Spleen (tissue), 11 donors: ENCODE data around the gene RYR3. TPM values are rescaled to one million over a fixed set of nuclear protein-coding genes. Genes with fewer than 3 reads are reported as not detected.

ENCODE experiments used
- DNase-seq: peaks from one replicate; pipeline ENCODE4 v3.0.0-alpha.2; 2020
- H3K27ac ChIP-seq, 8 donors: fragments of 200-600 bp; sonication (generic) in 7 of 8; 1 replicate in 4 of 8; 2 replicates in 4 of 8; pipeline versions ENCODE4 v1.5.0 to v1.8.0; 2016 to 2021; ENCODE audit warnings: inconsistent platforms in 4 of 8, mild to moderate bottlenecking in 4 of 8, moderate library complexity in 1 of 8
- H3K27me3 ChIP-seq, 7 donors: fragments of 200-600 bp; sonication (generic) in 6 of 7; replicated peaks in 1 of 7; 1 replicate in 4 of 7; 2 replicates in 3 of 7; pipeline versions ENCODE4 v1.5.0 to v1.8.0; 2016 to 2021; ENCODE audit warnings: inconsistent platforms in 3 of 7, mild to moderate bottlenecking in 1 of 7
- H3K36me3 ChIP-seq, 6 donors: fragments of 200-600 bp; sonication (generic) in 5 of 6; 1 replicate in 4 of 6; 2 replicates in 2 of 6; pipeline versions ENCODE4 v1.5.0 to v1.8.0; 2016 to 2021; ENCODE audit warnings: inconsistent platforms in 2 of 6
- H3K4me1 ChIP-seq, 6 donors: fragments of 200-600 bp; sonication (generic) in 5 of 6; 1 replicate in 3 of 6; 2 replicates in 3 of 6; pipeline versions ENCODE4 v1.5.0 to v1.8.0; 2016 to 2021; ENCODE audit warnings: inconsistent platforms in 3 of 6
- H3K4me3 ChIP-seq, 8 donors: fragments of 200-600 bp; sonication (generic) in 7 of 8; 1 replicate in 4 of 8; 2 replicates in 4 of 8; pipeline versions ENCODE4 v1.5.0 to v1.8.0; 2016 to 2021; ENCODE audit warnings: inconsistent platforms in 4 of 8, mild to moderate bottlenecking in 4 of 8, moderate library complexity in 2 of 8
- H3K9me3 ChIP-seq, 8 donors: fragments of 200-600 bp; sonication (generic) in 7 of 8; 1 replicate in 4 of 8; 2 replicates in 4 of 8; pipeline versions ENCODE4 v1.5.0 to v1.8.0; 2016 to 2021; ENCODE audit warnings: inconsistent platforms in 4 of 8
- POLR2A ChIP-seq, 3 donors: fragments of 450-650 bp; IDR thresholded peaks; one replicate each; pipeline ENCODE4 v1.5.1; 2017; ENCODE audit warnings: antibody characterized with exemption in 3 of 3, mild to moderate bottlenecking in 1 of 3
- POLR2AphosphoS5 ChIP-seq, 3 donors: sonication (generic); formaldehyde crosslinking; IDR thresholded peaks; one replicate each; pipeline ENCODE4 v1.5.1; 2017; ENCODE audit warnings: antibody characterized with exemption in 3 of 3
- WGBS, 5 donors: extraction: QIAGEN DNeasy Blood & Tissue Kit in 3 of 5; methylation state at CpG; one replicate each; pipeline versions ENCODE4 v1.1.5 to v1.1.7; 2013 to 2018; 5-methylcytosine and 5-hydroxymethylcytosine counted together
- intact Hi-C: fragments of 100-400 bp; cut with DNase I; formaldehyde crosslinking; loops from one replicate; pipeline ENCODE4 v1.15.0; 2023; ENCODE audit warnings: low total_unique reads
- polyA plus RNA-seq, 3 donors: library from polyadenylated mRNA; stranded (reverse); fragments of 200-250 nt; gene quantifications; one replicate each; pipeline ENCODE4 v1.2.1, GENCODE V29; 2013
- total RNA-seq, 7 donors: library from RNA; depleted of rRNA in 3 of 7; stranded (reverse); fragments of >200 nt in 3 of 7; fragmentation: NEBNext Ultra II Directional in 4 of 7; extraction: Animal tissue kit (Norgen Biotek cat#: 25700) in 4 of 7; gene quantifications; one replicate each; pipeline versions ENCODE4 v1.1.0 to v1.2.1, GENCODE V29; 2016 to 2021
- TF ChIP-seq, protein P1 (sequence below), 11 experiments: fragments of 200-600 bp in 7 of 11; fragments of 450-650 bp in 4 of 11; sonication (generic) in 4 of 11; IDR thresholded peaks in 8 of 11; conservative IDR thresholded peaks in 3 of 11; 1 replicate in 7 of 11; 2 replicates in 4 of 11; pipeline versions ENCODE4 v1.4.0 to v1.8.0; 2016 to 2021; ENCODE audit warnings: antibody characterized with exemption in 11 of 11, inconsistent platforms in 4 of 11, mild to moderate bottlenecking in 1 of 11
- donor health status: healthy with polysubstance abuse.
- donor health status: DM: no; HTN: no; CAD: no; lungs with moderate emphysema.
- donor health status: DM: no; HTN: no; CAD: no.
- donor health status: Bipolar disorder and iron deficiency.
- donor health status: healthy.
- donor health status: DM: no; HTN: no; CAD: no.
- donor health status: DM: yes; HTN: yes; CAD: no.

Gene RYR3
- total and polyA plus RNA-seq, 10 donors: 0.11 to 5.9 (median 1.3) TPM

DNA sequence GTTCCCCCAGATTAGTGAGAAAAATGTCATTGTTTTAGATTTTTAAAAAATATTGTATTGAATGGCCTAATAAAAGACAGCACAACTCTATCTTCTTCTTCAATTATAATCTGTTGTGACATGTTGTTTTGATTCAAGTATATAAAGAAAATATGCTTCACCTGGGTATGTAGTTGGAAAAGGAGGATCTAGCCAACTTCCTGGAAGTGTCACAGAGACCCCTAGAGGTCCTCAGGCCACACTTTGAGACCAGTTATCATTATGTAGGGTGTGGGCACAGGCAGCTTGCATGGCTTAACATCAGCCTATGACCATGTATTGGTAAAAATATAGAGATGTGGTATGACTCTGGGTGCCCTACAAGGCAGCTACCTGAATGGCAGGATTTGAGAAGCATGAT is 14.7 kb upstream of the RYR3 start:
- Histone ChIP-seq H3K36me3 (no peaks in the 10 kb centered on the region), H3K4me1 (no peaks in the 10 kb centered on the region), H3K4me3 (no peak overlapping the region), H3K27me3 (peaks cover 0 to 18% (median 0%) of the 10 kb centered on the region in 7 donors), H3K9me3 (no peaks in the 10 kb centered on the region), H3K27ac (no peak overlapping the region)
- TF ChIP-seq, protein P1, sequence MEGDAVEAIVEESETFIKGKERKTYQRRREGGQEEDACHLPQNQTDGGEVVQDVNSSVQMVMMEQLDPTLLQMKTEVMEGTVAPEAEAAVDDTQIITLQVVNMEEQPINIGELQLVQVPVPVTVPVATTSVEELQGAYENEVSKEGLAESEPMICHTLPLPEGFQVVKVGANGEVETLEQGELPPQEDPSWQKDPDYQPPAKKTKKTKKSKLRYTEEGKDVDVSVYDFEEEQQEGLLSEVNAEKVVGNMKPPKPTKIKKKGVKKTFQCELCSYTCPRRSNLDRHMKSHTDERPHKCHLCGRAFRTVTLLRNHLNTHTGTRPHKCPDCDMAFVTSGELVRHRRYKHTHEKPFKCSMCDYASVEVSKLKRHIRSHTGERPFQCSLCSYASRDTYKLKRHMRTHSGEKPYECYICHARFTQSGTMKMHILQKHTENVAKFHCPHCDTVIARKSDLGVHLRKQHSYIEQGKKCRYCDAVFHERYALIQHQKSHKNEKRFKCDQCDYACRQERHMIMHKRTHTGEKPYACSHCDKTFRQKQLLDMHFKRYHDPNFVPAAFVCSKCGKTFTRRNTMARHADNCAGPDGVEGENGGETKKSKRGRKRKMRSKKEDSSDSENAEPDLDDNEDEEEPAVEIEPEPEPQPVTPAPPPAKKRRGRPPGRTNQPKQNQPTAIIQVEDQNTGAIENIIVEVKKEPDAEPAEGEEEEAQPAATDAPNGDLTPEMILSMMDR (IDR thresholded peaks at IDR 0.05 in 8 of 11, conservative IDR thresholded peaks at IDR 0.05 in 3 of 11): no peak
- TF ChIP-seq POLR2AphosphoS5 (IDR thresholded peaks at IDR 0.05) (no peak), POLR2A (IDR thresholded peaks at IDR 0.05) (no peak)
- intact Hi-C loops: no loop called here
- DNase-seq: no peak

DNA sequence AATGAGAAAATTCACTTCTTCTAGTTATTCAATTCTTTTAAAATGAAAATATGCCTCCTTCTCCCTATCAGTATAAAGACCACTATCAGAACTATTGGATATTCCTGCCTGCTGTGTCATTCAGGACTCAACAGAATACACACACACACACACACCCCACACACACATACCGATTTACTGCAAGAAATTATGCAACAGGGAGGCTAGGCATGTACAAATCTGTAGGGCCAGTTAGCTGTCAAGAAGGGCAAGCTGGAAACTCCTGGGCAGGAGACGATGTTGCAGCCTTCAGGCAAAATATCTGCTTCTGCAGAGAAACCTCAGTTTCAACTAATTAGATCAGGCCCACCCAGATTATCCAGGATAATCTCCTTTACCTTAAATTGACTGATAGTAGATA is 13.9 kb upstream of the RYR3 start:
- no peak for DNase-seq
- Histone ChIP-seq H3K9me3 (no peaks in the 10 kb centered on the region), H3K27ac (no peak overlapping the region), H3K36me3 (no peaks in the 10 kb centered on the region), H3K4me3 (no peak overlapping the region), H3K4me1 (no peaks in the 10 kb centered on the region), H3K27me3 (peaks cover 0 to 26% (median 0%) of the 10 kb centered on the region in 7 donors)
- TF ChIP-seq POLR2A (IDR thresholded peaks at IDR 0.05) (no peak), POLR2AphosphoS5 (IDR thresholded peaks at IDR 0.05) (no peak)
- TF ChIP-seq, protein P1 (IDR thresholded peaks at IDR 0.05 in 8 of 11, conservative IDR thresholded peaks at IDR 0.05 in 3 of 11): no peak
- WGBS, 5 donors: 66 to 89% (median 71%) methylated on average over 2 of the region's 2 CpGs
- intact Hi-C loops: no loop called here

DNA sequence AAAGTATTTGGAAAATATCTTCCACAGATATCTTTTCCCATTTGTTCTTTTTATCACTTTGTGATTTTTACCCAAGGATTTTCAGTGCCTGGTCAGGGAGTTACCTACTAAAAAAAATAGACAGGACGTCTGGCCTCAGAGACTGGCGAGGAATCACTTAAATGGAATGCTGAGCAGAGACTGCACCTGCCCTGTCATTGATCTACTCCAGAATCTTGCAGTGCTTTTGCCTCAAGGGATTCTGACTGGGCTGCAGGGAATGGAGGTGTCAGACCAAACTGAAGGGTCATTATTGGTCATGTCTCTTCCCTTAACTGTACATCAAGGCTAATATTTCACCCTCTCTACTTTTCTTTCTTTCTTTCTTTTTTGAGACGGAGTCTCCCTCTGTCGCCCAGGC is 12.1 kb upstream of the RYR3 start:
- H3K4me1 ChIP-seq: no peaks in the 10 kb centered on the region
- H3K9me3 ChIP-seq: no peaks in the 10 kb centered on the region
- 84 to 90% (median 88%) methylated on average over 4 of the region's 4 CpGs for WGBS, 5 donors
- no peak overlapping the region for H3K4me3 ChIP-seq
- H3K27me3 ChIP-seq: peaks cover 0 to 17% (median 0%) of the 10 kb centered on the region in 7 donors
- no peak overlapping the region for H3K27ac ChIP-seq
- TF ChIP-seq, protein P1 (IDR thresholded peaks at IDR 0.05 in 8 of 11, conservative IDR thresholded peaks at IDR 0.05 in 3 of 11): no peak
- TF ChIP-seq POLR2A (IDR thresholded peaks at IDR 0.05) (no peak), POLR2AphosphoS5 (IDR thresholded peaks at IDR 0.05) (no peak)
- no peak for DNase-seq
- H3K36me3 ChIP-seq: no peaks in the 10 kb centered on the region
- intact Hi-C loops: no loop called here

DNA sequence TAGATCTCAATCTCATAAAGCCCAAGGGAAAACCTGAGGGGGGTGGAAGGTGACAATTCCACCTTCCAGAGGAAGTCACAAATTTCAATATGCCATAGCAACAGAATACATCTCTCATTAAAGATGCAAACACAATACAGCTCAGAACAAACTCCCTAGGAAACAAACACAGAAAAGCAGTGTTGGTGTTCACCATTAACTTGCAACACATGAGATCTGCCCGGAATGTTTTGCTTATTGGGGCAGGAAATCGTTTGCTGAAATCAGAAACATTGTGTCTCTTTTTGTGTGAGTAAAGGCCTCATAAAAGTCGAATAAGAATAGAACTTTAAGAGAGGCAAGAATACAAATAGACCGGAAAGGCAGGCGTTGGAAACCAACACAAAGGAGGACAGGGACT is 5.8 kb upstream of the RYR3 start:
- H3K9me3 ChIP-seq: no peaks in the 10 kb centered on the region
- peaks cover 0 to 30% (median 8%) of the 10 kb centered on the region in 7 donors for H3K27me3 ChIP-seq
- TF ChIP-seq POLR2AphosphoS5 (IDR thresholded peaks at IDR 0.05) (no peak), POLR2A (IDR thresholded peaks at IDR 0.05) (no peak)
- TF ChIP-seq, protein P1 (IDR thresholded peaks at IDR 0.05 in 8 of 11, conservative IDR thresholded peaks at IDR 0.05 in 3 of 11): no peak
- H3K4me1 ChIP-seq: no peaks in the 10 kb centered on the region
- 68 to 77% (median 70%) methylated on average over 5 of the region's 5 CpGs for WGBS, 5 donors
- H3K27ac ChIP-seq: no peak overlapping the region
- intact Hi-C loops: no loop called here
- H3K4me3 ChIP-seq: no peak overlapping the region
- no peak for DNase-seq
- H3K36me3 ChIP-seq: no peaks in the 10 kb centered on the region
